ENCODE measurements around the gene LTF.

DNA sequence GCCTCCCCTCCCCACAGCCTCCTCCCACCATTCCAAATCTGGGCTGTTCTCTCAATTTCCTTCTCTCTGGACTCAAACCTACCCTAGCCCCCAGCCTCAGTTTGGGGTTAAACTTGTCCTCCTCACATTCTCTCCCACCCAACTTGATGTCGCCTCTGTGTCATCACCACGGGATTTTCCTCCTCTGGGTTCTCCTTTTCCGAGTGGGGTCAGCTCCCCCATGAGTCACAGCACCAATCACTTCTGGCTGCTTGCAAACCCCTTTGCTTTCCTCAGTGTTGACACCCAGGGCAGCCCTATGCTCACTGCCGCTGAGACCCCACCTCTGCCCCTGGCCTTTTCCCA lies 58.3 kb downstream of the LTF start:
- no peak for TF ChIP-seq ZNF701 (tag by site-specific recombination; IDR thresholded peaks at IDR 0.05)
- TF ChIP-seq ZNF626 (tag by site-specific recombination; IDR thresholded peaks at IDR 0.05), result no peak
- TF ChIP-seq, protein P1, sequence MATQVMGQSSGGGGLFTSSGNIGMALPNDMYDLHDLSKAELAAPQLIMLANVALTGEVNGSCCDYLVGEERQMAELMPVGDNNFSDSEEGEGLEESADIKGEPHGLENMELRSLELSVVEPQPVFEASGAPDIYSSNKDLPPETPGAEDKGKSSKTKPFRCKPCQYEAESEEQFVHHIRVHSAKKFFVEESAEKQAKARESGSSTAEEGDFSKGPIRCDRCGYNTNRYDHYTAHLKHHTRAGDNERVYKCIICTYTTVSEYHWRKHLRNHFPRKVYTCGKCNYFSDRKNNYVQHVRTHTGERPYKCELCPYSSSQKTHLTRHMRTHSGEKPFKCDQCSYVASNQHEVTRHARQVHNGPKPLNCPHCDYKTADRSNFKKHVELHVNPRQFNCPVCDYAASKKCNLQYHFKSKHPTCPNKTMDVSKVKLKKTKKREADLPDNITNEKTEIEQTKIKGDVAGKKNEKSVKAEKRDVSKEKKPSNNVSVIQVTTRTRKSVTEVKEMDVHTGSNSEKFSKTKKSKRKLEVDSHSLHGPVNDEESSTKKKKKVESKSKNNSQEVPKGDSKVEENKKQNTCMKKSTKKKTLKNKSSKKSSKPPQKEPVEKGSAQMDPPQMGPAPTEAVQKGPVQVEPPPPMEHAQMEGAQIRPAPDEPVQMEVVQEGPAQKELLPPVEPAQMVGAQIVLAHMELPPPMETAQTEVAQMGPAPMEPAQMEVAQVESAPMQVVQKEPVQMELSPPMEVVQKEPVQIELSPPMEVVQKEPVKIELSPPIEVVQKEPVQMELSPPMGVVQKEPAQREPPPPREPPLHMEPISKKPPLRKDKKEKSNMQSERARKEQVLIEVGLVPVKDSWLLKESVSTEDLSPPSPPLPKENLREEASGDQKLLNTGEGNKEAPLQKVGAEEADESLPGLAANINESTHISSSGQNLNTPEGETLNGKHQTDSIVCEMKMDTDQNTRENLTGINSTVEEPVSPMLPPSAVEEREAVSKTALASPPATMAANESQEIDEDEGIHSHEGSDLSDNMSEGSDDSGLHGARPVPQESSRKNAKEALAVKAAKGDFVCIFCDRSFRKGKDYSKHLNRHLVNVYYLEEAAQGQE (tag by site-specific recombination; IDR thresholded peaks at IDR 0.05), result no peak
- TF ChIP-seq YY1 (tag by site-specific recombination; IDR thresholded peaks at IDR 0.05), result no peak
